IPS-NIHi7 (cell line): ENCODE results near the gene TNNT2.
A peak's percentile ranks its signal among the peaks of the same experiment; 100 is the strongest.

Experiments used
- DNase-seq: peaks from one replicate; pipeline ENCODE4 v3.0.0; 2012; ENCODE audit warnings: mixed read lengths; ENCODE audit errors: extremely low spot score

TNNT2 gene

GRCh38 chr1:201356701-201357100 is 20.8 kb downstream of the TNNT2 start:
- DNase-seq = no peak

GRCh38 chr1:201356236-201356635 is 21.2 kb downstream of the TNNT2 start:
- no peak for DNase-seq

GRCh38 chr1:201355471-201355870 is 22.0 kb downstream of the TNNT2 start:
- no peak for DNase-seq

GRCh38 chr1:201354901-201355295 is 22.6 kb downstream of the TNNT2 start:
- DNase-seq = no peak

- DNase-seq = no peak
These were observed 23.2 kb downstream of the TNNT2 start for GRCh38 chr1:201354151-201354900.

- no peak for DNase-seq
These were observed 24.1 kb downstream of the TNNT2 start for GRCh38 chr1:201353186-201353940.

- DNase-seq = no peak
These were observed 25.9 kb downstream of the TNNT2 start for GRCh38 chr1:201351617-201352016.

GRCh38 chr1:201350884-201351283 is 26.6 kb downstream of the TNNT2 start:
- no peak for DNase-seq

- no peak for DNase-seq
These were observed 27.1 kb downstream of the TNNT2 start for GRCh38 chr1:201350361-201350725.

GRCh38 chr1:201349092-201349491 is 28.4 kb downstream of the TNNT2 start:
- no peak for DNase-seq

- DNase-seq = peak; percentile 93
These were observed 29.3 kb downstream of the TNNT2 start for GRCh38 chr1:201348211-201348566.

GRCh38 chr1:201347498-201348210 is 29.8 kb downstream of the TNNT2 start:
- DNase-seq = no peak

- DNase-seq = no peak
These were observed 30.5 kb downstream of the TNNT2 start for GRCh38 chr1:201346987-201347386.

- peak; percentile 73 for DNase-seq
These were observed 31.0 kb downstream of the TNNT2 start for GRCh38 chr1:201346337-201346939.

GRCh38 chr1:201345081-201345355 is 32.5 kb downstream of the TNNT2 start:
- no peak for DNase-seq

- no peak for DNase-seq
These were observed 33.0 kb downstream of the TNNT2 start for GRCh38 chr1:201344206-201345080.

GRCh38 chr1:201341377-201341776 is 36.1 kb downstream of the TNNT2 start:
- no peak for DNase-seq

GRCh38 chr1:201336711-201337450 is 40.6 kb downstream of the TNNT2 start:
- DNase-seq = no peak

GRCh38 chr1:201335901-201336300 is 41.6 kb downstream of the TNNT2 start:
- no peak for DNase-seq

GRCh38 chr1:201335174-201335870 is 42.2 kb downstream of the TNNT2 start:
- DNase-seq = no peak
